Measurements from ENCODE around the gene CEP85L.
A peak's percentile ranks its signal among the peaks of the same experiment; 100 is the strongest.

The CEP85L gene

GRCh38 chr6:118630067-118630466 lies 21.3 kb downstream of the CEP85L start:
- no peak for TF ChIP-seq CTCF (conservative IDR thresholded peaks at IDR 0.05; ENCODE audit: low read length)
- DNase-seq (ENCODE audit: low read depth) = no peak
- no peak overlapping the region for H3K4me3 ChIP-seq (ENCODE audit: low read length)

- H3K4me3 ChIP-seq (ENCODE audit: low read length) = no peak overlapping the region
- TF ChIP-seq CTCF (conservative IDR thresholded peaks at IDR 0.05; ENCODE audit: low read length) = no peak
- DNase-seq (ENCODE audit: low read depth) = no peak
Measured at GRCh38 chr6:118627724-118628123, 23.7 kb downstream of the CEP85L start.

DNA sequence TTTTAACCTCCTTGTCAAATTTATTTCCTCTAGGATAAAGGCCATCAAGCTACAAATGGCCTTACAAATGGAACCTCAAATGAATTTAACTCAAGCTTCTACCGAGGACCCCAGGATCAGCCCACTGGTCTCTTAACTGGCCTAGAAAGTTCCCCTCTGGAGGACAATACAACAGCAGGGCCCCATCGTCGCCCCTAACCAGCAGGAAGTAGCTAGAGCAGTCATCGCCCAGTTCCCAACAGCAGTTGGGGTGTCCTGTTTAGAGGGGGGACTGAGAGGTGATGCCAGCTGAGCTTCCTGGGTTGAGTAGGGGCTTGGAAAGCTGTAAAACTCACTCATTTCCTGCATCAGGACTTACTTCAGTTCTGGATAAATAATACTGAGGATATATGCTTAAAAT lies 25.6 kb downstream of the CEP85L start:
- no peak for TF ChIP-seq CTCF (conservative IDR thresholded peaks at IDR 0.05; ENCODE audit: low read length)
- no peak for DNase-seq (ENCODE audit: low read depth)
- no peak overlapping the region for H3K4me3 ChIP-seq (ENCODE audit: low read length)

DNA sequence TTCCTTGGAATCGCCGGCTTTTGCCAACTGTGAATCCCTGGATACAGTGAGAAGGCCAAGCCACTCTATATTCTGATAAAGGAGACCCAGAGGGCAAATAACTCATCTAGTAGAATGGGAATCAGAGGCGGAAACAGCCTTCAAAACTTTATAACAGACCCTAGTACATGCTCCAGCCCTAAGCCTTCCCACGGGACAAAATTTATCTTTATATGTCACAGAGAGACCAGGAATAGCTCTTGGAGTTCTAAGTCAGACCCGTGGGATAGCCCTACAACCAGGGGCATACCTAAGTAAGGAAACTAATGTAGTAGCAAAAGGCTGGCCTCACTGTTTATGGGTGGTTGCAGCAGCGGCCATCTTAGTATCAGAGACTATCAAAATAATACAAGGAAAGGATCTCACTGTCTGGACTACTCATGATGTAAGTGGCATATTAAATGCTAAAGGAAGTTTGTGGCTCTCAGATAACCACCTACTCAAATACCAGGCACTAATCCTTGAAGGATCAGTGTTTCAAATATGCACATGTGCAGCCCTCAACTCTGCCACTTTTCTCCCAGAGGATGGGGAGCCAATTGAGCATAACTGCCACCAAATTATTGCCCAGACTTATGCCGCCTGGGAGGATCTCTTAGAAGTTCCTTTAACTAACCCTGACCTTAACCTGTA lies 29.5 kb downstream of the CEP85L start:
- no peak overlapping the region for H3K4me3 ChIP-seq (ENCODE audit: low read length)
- TF ChIP-seq CTCF (conservative IDR thresholded peaks at IDR 0.05; ENCODE audit: low read length) = no peak
- DNase-seq (ENCODE audit: low read depth) = no peak

DNA sequence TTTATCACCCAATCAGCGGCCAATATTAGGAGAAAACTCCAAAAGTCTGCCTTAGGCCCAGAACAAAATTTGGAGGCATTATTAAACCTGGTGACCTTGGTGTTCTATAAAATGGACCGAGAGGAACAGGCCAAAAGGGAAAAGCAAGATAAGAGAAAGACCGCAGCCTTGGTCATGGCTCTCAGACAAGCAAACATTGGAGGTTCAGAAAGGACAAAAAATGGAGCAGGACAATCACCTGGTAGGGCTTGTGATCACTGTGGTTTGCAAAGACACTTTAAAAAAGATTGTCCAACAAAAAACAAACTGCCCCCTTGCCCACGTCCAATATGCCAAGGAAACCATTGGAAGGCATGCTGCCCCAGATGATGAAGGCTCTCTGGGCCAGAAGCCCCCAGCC lies 31.2 kb downstream of the CEP85L start:
- DNase-seq (ENCODE audit: low read depth) = no peak
- no peak overlapping the region for H3K4me3 ChIP-seq (ENCODE audit: low read length)
- TF ChIP-seq CTCF (conservative IDR thresholded peaks at IDR 0.05; ENCODE audit: low read length) = no peak

- peak; percentile 20 for DNase-seq (ENCODE audit: low read depth)
- TF ChIP-seq CTCF (conservative IDR thresholded peaks at IDR 0.05; ENCODE audit: low read length) = peak; percentile 89
- no peak overlapping the region for H3K4me3 ChIP-seq (ENCODE audit: low read length)
Measured at GRCh38 chr6:118618676-118619377, 32.6 kb downstream of the CEP85L start.

- DNase-seq (ENCODE audit: low read depth) = no peak
- H3K4me3 ChIP-seq (ENCODE audit: low read length) = no peak overlapping the region
- TF ChIP-seq CTCF (conservative IDR thresholded peaks at IDR 0.05; ENCODE audit: low read length) = no peak
Measured at GRCh38 chr6:118617417-118617816, 34.0 kb downstream of the CEP85L start.

All from AG10803 (cell line).